SK-N-SH (cell line): ENCODE data around the gene NCK1.

Source experiments
- TCF12 ChIP-seq: IDR thresholded peaks from 2 replicates; pipeline ENCODE4 v1.4.0; 2012
- TF ChIP-seq, protein P1 (sequence below): fragments of 200-600 bp; sonication (generic); IDR thresholded peaks from 2 replicates; pipeline ENCODE4 v1.6.1; 2017; ENCODE audit warnings: antibody characterized with exemption, mild to moderate bottlenecking, moderate library complexity

DNA sequence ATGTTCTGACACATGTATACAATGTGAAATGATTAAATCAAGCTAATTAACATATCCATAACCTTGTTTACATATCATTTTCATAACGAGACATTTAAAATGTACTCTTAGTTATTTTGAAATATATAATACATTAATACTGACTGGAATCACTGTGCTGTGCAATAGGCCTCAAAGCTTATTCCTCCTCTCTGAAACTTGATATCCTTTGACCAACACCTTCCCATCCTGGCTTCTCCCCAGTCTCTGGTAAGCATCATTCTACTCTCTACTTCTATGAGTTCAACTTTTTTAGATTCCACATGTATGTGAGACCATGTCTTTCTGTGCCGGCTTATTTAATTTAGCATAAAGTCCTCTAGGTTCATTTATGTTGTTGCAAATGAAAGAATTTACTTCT is 48.7 kb downstream of the NCK1 start:
- TF ChIP-seq, protein P1, sequence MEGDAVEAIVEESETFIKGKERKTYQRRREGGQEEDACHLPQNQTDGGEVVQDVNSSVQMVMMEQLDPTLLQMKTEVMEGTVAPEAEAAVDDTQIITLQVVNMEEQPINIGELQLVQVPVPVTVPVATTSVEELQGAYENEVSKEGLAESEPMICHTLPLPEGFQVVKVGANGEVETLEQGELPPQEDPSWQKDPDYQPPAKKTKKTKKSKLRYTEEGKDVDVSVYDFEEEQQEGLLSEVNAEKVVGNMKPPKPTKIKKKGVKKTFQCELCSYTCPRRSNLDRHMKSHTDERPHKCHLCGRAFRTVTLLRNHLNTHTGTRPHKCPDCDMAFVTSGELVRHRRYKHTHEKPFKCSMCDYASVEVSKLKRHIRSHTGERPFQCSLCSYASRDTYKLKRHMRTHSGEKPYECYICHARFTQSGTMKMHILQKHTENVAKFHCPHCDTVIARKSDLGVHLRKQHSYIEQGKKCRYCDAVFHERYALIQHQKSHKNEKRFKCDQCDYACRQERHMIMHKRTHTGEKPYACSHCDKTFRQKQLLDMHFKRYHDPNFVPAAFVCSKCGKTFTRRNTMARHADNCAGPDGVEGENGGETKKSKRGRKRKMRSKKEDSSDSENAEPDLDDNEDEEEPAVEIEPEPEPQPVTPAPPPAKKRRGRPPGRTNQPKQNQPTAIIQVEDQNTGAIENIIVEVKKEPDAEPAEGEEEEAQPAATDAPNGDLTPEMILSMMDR: no peak
- TF ChIP-seq TCF12: no peak
